Thoracic aorta endothelial cell (primary cell): ENCODE measurements around the gene OR2F2. TPM values are rescaled to one million over a fixed set of nuclear protein-coding genes. Genes with fewer than 3 reads are reported as not detected.

Experiments
- total RNA-seq: library from RNA; depleted of rRNA; stranded (reverse); fragments of >200 nt; gene quantifications from 2 replicates; pipeline ENCODE4 v1.2.3, GENCODE V29; 2012

OR2F2 gene, protein sequence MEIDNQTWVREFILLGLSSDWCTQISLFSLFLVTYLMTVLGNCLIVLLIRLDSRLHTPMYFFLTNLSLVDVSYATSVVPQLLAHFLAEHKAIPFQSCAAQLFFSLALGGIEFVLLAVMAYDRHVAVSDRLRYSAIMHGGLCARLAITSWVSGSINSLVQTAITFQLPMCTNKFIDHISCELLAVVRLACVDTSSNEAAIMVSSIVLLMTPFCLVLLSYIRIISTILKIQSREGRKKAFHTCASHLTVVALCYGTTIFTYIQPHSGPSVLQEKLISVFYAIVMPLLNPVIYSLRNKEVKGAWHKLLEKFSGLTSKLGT
- not detected in 2 replicates for total RNA-seq

DNA sequence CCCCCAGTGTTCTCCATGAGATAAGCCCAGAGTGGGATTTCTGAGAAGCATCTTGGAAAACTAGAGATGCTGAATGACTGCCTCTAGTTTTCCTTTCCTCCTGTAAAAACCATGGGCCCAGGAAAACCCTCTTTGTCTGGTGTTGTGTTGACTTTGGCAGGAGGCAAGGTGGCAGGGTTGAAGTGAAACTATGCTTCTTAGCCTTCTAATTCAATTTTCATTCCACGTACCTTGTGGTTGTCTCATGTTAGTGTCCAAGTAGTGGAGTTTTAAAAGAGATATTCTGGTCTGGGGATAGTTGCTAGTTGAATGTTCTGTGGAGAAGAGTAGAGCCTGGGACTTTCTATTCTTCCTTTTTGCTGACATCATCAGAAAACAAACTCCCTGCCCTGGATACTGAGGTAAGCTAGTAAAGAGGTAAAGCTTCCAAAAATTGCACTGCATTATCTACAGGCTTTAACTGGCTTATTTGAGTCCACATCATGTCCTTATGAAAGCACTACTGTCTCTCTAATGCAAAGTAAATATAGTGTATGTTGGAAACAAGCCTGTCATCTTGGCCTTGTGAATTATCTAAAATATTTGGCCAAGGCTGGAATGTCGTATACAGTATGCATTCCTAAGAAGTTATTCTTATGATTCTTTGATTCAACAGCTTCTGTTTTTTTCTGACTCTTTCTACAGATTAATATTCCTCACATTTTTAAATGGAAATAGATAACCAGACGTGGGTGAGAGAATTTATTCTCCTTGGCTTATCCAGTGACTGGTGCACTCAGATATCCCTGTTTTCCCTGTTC lies at the start of gene OR2F2:
TSS of gene OR2F2 (plus strand) at position 708 of the 800 bp plus-strand sequence. CDS start at position 708, 0 bp downstream.

DNA sequence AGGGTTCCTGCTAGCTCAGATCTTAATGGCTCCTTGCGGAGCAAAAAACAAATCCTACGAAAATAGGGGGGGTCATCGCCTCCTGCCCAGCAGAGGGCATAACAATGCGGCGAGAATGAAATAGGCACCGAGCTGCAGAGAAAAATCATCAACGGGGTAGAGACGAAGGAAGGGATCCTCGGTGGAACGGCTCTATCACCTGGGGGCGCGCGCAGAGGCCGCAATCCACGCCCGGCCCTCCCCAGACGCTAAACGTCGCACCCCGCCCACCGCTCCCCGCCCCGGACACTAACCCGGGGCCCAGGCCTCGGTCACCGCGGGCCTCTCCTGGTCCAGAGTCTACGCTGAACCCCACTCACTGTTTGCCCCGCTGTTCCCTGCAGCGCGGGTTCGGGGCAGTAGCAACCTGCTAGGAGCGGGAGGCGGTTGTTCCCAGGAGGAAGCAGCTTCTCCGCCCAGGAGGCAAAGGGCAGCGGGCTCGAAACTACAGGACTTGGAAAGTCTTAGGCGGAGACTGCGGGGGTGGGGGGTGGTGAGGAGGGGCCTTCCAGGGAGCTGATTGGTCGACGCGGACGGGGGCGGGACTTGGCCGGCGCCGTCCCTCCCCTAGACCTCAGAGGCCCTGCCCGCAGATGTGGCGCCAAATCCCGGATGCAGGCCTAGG lies 33.2 kb upstream of the OR2F2 start, which contains the start of gene TCAF1:
TSS of gene TCAF1 (minus strand) at position 509 of the 664 bp plus-strand sequence. CDS start 25,568 bp downstream, outside the sequence.

DNA sequence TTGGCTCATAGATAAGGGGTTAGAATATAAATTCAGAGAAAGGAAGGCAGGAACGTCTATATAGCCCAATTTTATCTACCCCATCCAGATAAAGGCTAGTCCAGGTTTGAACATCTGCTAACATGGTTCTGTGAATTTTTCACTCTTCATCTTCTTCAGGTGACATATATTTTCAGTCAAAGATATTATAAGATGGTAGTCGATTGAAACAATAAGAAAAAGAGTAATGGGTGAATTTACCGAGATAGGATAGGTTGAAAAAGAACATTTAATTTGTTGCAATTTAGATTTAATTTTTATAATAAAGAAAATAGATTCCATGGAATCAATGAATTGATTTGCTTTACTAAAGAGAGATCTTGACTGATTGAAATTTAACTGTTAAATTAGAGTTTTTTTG lies 19.5 kb downstream of the OR2F2 start, which contains the start of gene OR2F1:
TSS of gene OR2F1 (plus strand) at position 301 of the 400 bp plus-strand sequence. CDS start 5,127 bp downstream, outside the sequence.

Other genes with a start within 250 kb of the OR2F2 start
- gene CTAGE6, start 177.5 kb upstream of the OR2F2 start, total RNA-seq: 1.2 and 2.2 TPM in 2 replicates
- gene TCAF1, start 33.1 kb upstream of the OR2F2 start, total RNA-seq: 45.1 and 48.7 TPM in 2 replicates
- gene OR2F1, start 19.6 kb downstream of the OR2F2 start, total RNA-seq: not detected in 2 replicates
- gene OR6B1, start 65.1 kb downstream of the OR2F2 start, total RNA-seq: not detected in 2 replicates
- gene OR2A5, start 113.7 kb downstream of the OR2F2 start, total RNA-seq: not detected in 2 replicates
- gene OR2A25, start 134.6 kb downstream of the OR2F2 start, total RNA-seq: not detected in 2 replicates
- gene OR2A12, start 151.0 kb downstream of the OR2F2 start, total RNA-seq: not detected in 2 replicates
- not detected in 2 replicates for gene OR2A2, start 174.3 kb downstream of the OR2F2 start, total RNA-seq
- gene OR2A14, start 187.9 kb downstream of the OR2F2 start, total RNA-seq: not detected in 2 replicates
- 0.22 and 1.1 TPM in 2 replicates for gene CTAGE4, start 248.2 kb downstream of the OR2F2 start, total RNA-seq